HG03135 (cell line): ENCODE measurements around the gene MYO18B.

Source experiments
- ATAC-seq: cut with Tn5 transposase; IDR thresholded peaks from one replicate; pipeline ENCODE4 v1.9.1; 2021; ENCODE audit warnings: mild to moderate bottlenecking, moderate library complexity; ENCODE audit not compliant: unreplicated experiment

Gene MYO18B

DNA sequence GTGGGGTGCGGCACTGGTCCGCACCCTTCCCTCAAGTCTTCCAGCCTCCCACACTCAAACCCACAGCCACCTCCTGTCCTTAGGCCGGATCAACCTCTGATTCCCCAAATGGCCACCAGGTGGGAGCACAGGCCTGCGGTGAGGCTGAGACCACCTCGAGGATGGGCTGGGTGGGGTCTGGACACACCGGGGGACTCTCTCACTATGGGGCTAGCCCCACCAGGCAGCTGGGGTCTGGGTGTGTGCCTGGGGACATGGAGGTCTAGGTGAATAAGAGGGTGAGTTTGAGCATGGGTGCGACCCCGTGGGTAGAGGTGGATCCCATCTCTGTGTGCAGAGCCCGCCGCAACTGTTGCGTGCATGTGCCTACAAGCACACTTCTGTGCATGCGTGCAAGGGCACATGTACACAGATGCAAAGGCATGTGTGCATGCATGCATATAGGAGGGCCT is 32.6 kb downstream of the MYO18B start:
- no peak for ATAC-seq

DNA sequence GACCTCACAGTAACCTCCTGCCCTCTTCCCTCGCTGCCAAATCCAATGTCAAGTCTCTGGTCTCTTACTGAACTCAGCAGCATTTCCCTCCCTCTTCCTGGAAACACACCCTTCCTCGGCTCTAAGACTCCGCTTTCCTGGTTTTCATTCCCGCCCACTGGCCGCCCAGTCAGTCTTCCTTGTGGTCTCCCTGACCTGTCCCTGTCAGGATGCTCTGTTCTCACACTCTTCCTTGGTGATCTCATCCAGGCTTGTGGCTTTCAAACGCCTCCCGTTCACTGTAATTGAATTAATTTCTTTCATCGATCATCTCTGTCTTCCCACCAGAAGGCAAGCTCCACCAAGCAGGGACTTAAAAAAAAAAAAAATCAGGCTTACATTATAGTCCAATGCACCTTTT is 33.5 kb downstream of the MYO18B start:
- ATAC-seq = no peak

DNA sequence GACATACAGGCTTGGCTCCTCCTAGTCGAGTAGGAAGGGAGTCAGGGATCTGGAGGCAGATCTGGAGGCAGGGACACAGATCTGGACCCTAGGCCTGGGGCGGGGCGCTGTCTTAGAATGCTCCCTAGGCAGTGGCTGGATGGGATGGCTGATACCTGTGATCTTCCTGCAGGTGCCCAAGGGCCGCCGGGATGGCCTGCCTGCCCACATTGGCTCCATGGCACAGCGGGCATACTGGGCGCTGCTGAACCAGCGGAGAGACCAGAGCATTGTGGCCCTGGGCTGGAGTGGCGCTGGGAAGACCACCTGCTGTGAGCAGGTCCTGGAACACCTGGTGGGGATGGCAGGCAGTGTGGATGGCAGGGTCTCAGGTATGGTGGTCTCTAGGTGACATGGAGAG is 35.4 kb downstream of the MYO18B start:
- ATAC-seq = no peak

DNA sequence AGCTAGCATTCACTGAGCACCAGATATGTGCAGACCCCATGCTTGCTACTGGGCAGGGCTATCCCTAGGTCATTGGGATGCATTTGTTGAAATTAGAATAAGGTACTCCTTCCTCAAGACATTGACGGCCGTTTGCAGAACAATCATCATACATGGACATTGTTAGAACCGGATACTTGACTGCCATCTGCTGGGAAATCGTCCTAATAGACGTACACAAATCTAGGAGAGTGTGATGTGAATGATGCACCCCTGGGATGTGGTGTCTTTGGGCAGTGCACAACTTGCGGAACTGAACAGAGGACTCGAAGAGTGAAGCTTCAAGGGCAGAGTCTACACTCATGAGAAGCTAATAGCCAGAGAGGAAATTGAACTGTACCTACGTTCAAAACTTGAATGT is 35.9 kb downstream of the MYO18B start:
- ATAC-seq = no peak

DNA sequence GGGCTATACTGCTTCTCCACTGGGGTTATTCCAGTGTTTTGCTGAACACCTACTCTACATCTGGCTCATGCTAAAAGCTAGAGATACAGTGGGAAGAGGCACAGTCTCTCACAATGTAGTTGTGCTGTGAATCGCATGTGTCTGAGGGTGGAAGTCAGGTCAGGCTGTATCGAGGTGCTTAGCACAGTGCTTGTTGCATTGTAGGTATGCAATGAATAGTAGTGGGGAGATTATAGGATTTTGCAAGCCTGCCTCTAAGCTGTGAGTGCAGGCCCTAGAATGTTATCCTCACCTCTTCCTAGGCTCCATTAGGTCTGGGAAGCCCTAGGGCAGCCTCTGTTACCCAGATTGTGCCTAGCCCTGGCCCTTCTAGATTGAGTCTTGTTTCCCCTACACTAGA is 37.4 kb downstream of the MYO18B start:
- ATAC-seq = no peak

DNA sequence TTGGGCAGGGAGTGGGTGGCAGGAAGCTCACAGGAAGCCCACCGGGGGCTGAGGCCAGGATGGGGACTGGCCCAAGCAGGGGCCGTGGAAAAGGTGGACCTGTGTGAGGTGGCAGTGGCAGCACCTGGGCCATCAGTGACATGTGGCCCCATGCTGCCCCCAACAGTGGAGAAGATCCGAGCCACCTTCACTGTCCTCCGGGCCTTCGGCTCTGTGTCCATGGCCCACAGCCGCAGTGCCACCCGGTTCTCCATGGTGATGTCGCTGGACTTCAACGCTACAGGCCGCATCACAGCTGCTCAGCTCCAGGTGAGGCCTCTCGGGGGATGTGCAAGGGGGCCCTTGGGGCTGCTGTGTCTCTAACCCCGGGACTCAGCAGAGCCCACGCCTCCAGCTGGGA is 37.9 kb downstream of the MYO18B start:
- ATAC-seq = no peak

DNA sequence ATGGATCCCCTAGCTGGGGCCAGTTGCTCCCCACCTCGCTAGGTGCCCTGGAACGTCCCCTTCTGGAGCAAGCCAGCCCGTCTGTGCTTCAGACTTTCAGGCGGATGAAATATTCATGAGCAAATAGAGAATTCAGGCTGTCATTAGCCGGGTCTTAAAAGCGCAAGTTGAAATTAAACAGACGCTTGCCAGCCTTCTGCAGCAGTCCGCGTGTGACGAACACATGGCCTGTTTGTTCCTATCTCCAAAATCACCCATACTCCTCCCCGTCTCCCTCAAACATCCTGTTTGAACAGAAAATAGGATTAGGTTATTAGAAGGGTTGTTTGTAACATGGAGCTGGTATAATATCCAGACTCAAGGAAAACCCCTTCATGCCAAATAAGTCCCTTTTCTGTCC is 38.7 kb downstream of the MYO18B start:
- no peak for ATAC-seq

DNA sequence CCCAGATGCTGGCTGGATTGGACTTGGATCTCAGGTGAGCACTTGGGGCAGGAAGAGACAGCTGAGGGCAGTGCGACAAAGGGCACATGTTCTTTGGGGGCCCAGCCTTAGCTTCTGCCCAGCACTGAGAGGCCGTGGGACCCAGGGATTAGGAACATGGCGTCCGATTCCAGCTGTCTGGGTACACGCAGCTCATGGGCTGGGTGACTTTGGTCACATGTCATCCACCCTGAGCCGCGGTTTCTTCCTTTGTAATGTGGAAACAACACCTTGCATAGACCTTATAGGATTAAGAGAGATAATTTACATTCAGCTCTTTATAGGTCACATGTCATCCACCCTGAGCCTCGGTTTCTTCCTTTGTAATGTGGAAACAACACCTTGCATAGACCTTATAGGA is 39.8 kb downstream of the MYO18B start:
- no peak for ATAC-seq

DNA sequence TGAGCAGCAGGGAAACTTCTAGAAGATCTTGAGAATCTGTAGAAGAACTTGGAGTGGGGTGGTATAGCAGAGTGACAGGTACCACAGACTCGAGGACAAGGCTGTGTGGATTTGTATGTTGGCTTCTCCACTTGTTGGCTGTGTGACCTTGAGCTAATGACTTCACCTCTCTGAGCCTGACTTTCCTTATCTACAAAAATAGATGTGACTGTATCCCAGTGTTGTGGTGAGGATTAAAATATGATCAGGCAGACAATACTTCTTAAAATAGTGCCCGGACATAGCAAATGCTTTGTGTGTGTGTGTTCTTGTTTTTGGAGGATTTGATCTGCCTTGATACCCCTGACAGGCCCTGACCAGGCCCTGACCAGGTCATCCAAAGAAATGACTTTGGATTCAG is 40.8 kb downstream of the MYO18B start:
- ATAC-seq = no peak

DNA sequence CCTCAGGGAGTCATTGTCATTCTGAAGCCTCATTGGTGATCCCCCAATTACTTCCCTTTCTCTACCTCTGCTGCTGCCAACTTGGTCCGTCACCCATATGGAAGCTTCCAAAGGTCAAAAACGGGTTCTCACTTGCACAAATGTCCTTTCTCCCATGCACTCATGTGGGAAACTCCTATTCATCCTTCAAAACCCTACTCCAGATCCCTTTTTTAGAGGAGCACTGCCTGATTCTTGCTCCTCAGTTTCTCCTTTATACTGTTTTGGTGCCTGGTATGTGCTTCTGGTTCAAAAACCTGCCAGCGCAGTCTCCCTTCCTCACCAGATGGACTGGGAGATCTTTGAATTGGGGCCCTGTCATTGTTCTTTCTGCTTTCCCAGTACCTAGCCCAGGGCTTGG is 41.9 kb downstream of the MYO18B start:
- no peak for ATAC-seq

DNA sequence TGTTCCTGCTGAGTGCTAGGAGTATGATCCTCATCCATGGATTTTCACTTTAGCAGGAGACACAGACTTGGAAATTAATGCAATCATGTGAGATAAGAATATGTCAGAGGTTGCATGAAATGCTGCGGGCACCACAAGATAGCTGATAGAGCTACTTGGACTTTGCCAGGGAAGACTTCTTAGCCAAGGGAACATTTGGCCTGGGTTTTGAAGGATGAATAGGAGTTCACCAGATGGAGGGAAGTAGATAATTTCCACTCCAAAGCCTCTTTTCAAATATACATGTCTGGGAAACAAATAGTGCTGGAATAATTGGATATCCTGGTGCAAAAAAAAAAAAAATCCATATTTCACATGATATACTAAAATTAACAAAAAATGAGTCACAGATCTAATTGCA is 44.2 kb downstream of the MYO18B start:
- ATAC-seq = no peak

DNA sequence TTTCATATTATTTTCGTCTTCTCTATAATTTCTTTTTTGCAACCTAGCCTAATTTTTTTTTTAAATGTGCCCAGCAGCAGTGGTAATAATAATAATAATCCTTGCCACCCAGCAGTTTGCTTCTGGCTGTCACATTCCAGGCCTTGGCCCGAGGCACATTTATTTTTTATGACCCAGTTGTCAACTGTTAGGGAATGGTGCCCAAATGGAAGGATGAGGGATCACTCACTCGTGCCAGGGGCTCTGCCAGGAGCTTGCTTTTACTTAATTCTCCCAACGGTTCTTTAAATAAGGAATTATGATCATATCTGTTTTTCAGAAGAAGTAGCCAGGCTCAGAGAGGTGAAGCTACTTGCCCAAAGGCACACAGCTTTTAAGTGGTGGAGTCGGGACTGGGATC is 49.6 kb downstream of the MYO18B start:
- ATAC-seq = no peak

DNA sequence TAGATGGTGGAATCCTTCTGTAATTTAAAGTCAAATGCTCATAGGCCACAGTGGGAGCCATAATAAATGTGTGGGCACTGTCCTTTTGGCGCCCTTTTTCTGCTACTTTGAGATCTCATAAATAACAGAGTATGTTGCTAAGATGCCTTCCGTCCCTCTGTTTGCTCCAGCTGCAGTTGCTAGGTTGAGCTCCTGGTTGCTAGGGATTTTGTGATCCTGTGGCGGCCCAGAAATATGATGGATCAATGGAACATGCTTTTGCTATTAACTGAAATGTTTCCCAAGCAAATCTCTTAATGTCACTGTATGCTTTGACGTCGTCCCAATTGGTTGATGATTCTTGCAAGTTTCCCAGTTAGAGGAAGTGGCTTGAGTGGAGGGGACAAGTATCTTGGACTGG is 53.5 kb downstream of the MYO18B start:
- no peak for ATAC-seq

DNA sequence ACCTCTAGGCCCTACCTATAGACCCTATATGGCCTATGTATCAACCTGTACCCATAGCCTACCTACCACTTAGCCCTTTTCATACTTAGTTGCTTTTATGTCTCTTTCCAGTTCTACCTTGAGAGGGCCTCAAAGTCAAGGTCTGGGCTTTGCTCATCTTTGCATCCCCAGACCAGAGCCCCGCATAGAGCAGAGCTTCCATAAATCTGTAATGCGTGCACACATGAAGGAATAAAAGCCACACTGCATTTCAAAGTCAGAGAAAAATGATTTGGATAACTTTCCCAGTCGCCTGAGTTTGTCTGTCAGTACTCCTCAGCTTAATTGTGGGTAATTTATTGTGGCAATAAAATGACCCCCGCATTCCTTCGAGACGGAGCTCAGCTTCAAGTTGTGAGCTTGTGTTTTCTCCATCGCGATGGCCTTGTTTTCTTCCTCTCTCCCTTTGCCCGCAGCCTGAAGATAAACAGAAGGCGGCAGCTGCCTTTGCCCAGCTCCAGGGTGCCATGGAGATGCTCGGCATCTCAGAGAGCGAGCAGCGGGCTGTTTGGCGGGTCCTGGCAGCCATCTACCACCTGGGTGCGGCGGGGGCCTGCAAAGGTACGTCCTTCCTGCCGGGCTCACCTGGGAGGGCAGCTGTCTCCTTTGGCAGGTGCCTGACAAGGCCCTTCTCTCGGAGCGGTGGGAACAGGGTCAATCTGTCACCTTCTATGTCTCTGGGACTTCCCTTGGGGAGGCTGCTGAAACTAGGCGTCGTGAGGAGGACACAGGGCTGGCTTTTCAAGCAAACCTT is 55.7 kb downstream of the MYO18B start:
- no peak for ATAC-seq

DNA sequence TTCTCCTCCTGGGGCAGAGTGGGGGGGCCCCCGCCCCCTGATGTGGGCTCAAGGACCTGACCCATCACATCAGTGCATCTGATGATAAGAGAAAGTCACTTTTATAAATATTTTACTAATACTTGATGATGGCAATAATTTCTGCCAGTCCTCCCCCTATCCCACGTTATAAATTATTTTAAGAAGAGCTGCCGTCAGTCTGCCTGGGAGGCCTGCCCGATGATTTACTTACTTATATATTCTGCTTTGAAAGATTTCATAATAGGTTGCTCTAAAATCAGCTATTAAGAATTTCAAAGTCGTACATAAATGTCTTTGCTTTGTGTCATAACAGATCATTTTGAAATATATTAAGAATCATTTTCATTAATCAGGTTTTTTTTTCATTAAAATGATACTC is 58.8 kb downstream of the MYO18B start:
- ATAC-seq = no peak

DNA sequence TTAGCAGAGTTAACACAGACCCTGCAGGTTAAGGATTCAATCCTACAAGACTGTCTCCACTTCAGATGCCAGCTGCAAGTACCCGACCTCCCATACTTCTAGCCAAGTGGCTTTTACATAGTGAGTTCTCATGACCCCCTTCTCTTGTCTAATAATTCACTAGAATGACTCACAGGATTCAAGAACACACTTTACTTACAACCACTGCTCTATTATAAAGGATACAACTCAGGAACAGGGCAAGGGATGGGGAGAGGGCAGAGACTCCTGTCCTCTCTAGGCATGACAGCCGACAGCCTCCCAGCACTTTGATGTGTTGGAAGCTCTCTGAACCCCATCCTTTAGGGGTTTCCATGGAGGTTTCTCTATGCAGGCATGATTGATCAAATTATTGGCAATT is 60.0 kb downstream of the MYO18B start:
- no peak for ATAC-seq

DNA sequence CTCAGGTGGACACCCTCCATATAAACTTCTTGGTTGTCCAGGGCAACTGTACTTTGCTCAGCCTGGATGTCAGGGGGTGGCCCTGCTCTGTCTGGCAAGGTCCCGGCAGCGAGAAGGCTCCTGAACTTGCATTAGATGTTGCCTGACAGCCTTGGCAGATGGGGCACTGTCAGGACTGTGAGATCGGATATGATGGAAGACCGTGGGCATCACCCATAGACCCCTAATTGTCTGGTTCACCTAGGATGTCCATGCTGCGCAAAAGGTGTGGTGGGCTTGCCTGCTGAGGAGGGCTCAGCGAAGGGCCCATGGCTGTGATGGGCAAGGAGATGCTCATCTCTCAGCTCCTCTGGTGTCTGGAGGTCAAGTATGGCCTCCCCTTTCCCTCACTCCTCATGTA is 62.7 kb downstream of the MYO18B start:
- no peak for ATAC-seq

DNA sequence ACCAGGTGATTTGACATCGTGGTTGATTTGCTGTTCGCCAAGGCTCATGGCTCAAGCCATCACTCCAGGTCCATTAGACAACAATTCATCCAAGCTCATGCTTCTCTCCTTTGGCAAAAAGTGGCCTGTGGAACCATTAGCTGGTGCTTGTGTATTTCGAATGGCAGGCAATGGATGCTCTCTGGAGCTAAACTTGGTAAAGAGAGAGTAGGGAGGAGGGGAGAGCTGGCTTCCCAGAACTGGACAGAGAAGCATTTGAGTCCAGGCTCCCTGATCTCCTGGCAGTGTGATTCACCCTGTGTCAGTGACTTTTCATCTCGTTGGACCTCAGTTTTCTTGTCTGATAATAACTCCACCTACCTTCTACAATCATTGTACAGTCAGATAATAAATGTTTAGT is 64.6 kb downstream of the MYO18B start:
- ATAC-seq = no peak

DNA sequence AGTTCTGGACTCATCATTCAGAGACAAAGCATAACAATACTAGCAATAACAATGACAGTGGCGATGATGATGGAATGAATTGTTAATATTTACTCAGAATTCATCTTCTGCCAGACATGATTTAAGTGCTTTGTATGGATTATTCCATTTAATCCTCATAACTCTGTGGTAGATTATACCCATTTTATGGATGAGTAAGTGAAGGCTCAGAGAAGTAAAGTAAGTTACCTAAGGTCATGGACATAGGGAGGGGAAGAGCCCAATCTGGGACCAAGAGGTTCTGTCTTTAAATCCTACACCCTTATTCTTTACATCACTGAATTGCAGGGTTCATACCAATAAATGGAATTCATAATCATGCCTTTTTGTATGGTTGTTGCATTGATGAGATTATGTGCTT is 72.7 kb downstream of the MYO18B start:
- ATAC-seq = no peak

DNA sequence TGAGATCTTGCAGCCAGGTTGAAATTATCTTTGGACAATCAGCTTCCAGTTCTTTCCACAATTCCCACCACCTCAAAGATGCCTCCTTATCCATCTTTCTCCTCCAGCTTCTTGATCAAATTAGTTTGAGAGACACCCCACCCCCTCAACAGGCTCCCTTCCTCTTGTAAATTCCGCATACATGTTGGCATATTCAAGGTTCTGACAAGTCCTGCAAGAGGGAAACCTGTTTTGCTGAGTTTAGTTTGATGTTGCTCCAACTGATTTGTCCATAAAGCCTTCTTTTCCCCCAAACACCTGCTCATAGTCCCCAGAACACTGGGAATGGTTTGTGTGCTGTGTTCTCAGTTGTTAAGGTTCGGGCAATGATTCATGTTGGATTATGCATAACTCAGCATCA is 73.6 kb downstream of the MYO18B start:
- no peak for ATAC-seq

DNA sequence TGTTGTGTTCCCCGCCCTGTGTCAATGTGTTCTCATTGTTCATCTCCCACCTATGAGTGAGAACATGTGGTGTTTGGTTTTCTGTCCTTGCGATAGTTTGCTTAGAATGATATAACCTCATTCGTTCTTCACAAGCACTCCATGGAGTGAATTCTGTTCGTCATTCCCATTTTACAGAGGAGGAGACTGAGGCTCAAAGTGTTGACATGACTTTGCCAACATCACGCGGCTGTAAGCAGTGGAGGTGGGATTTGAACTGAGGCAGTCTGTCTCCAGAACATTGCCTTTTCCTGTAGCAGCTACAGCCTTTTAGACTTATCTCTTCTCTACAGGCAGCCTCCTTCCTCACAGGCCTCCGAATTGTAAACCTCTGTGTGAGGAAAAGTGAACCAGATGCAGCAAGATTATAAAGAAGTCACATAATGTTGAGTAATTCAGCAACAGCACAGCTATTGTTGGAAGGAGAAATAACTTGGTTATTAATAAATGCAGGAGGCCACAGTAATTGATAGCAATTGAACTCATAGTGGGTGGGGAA is 74.6 kb downstream of the MYO18B start:
- no peak for ATAC-seq

DNA sequence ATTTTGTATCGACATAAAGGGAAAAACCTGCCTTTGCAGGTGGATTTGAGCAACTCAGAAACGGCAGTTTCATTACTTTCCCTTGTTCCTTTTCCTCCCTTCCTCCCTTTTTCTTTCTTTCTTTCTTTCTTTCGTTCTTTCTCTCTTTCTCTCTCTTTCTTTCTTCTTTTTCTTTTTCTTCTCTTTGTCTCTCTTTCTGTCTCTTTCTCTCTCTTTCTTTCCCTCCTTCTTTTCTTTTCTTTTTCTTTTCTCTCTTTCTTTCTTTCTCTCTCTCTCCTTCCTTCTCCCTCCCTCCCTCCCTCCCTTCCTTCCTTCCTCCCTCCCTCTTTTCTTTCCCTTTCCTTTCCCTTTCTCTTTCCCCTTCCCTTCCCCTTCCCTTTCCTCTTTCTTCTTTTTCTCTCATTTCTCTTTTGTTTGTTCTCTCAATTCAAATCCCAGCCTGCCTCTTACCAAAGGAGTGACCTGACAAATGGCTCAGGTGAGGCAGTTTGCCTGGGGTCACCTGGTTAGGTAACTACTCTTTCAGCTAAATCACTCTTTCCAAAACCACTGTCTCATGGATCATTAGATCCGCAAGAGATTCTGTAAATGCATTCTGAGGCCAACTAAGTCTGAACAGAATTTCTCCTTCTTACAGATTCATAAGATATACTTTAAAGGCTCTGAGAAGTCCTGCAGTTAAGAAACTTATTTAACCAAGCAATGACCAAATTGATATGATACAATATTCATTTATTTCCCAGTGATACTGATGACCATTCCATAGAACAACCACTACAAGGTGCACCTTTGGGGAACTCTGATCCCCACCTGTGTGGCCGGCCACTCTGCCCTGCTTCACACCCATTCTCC is 75.3 kb downstream of the MYO18B start:
- ATAC-seq = no peak
